ENCODE measurements around the gene TMEM138. TPM values are rescaled to one million over a fixed set of nuclear protein-coding genes. Genes with fewer than 3 reads are reported as not detected.
A peak's percentile ranks its signal among the peaks of the same experiment; 100 is the strongest.

Gene TMEM138
- total and polyA plus RNA-seq, 2 donors from 2014 or later, result 42.3 to 62.3 TPM

- no peak for TF ChIP-seq CTCF (IDR thresholded peaks at IDR 0.05; ENCODE audit: borderline replicate concordance, extremely low read depth, insufficient read depth)
- Histone ChIP-seq H3K4me1 (ENCODE audit: control insufficient read depth in 2 of 3, insufficient read depth in 2 of 3, low read depth in 1 of 3, low read length in 3 of 3) (peaks cover 0 to 12% (median 0%) of the 10 kb centered on the region in 3 donors), H3K27ac (ENCODE audit: low read depth in 2 of 2, low read length in 2 of 2) (no peak overlapping the region), H3K9me3 (ENCODE audit: control insufficient read depth in 2 of 3, insufficient read depth in 1 of 3, low read length in 3 of 3) (no peaks in the 10 kb centered on the region), H3K27me3 (ENCODE audit: control insufficient read depth, insufficient read depth, low read length) (no peaks in the 10 kb centered on the region), H3K9ac (ENCODE audit: low read length in 3 of 3) (no peak overlapping the region), H3K4me3 (ENCODE audit: low read length in 3 of 3) (no peak overlapping the region), H3K36me3 (ENCODE audit: control insufficient read depth in 2 of 3, insufficient read depth in 3 of 3, low read length in 3 of 3) (peaks cover 0 to 3% (median 3%) of the 10 kb centered on the region in 3 donors)
- DNase-seq (no peak), FAIRE-seq (no peak)
- intact Hi-C loops (cut with DNase I), result no loop called here
Measured at GRCh38 chr11:61358566-61358965, 3.6 kb upstream of the TMEM138 start.

GRCh38 chr11:61359516-61359915 lies 2.7 kb upstream of the TMEM138 start:
- H3K9me3 ChIP-seq (ENCODE audit: control insufficient read depth in 2 of 3, insufficient read depth in 1 of 3, low read length in 3 of 3), result no peaks in the 10 kb centered on the region
- peaks cover 0 to 9% (median 3%) of the 10 kb centered on the region in 3 donors for H3K36me3 ChIP-seq (ENCODE audit: control insufficient read depth in 2 of 3, insufficient read depth in 3 of 3, low read length in 3 of 3)
- H3K4me3 ChIP-seq (ENCODE audit: low read length in 3 of 3), result no peak overlapping the region
- no peak overlapping the region for H3K27ac ChIP-seq (ENCODE audit: low read depth in 2 of 2, low read length in 2 of 2)
- TF ChIP-seq CTCF (IDR thresholded peaks at IDR 0.05; ENCODE audit: borderline replicate concordance, extremely low read depth, insufficient read depth), result no peak
- no peak for DNase-seq
- intact Hi-C loops (cut with DNase I), result no loop called here
- no peak overlapping the region for H3K9ac ChIP-seq (ENCODE audit: low read length in 3 of 3)
- peaks cover 0 to 12% (median 0%) of the 10 kb centered on the region in 3 donors for H3K4me1 ChIP-seq (ENCODE audit: control insufficient read depth in 2 of 3, insufficient read depth in 2 of 3, low read depth in 1 of 3, low read length in 3 of 3)
- H3K27me3 ChIP-seq (ENCODE audit: control insufficient read depth, insufficient read depth, low read length), result no peaks in the 10 kb centered on the region
- no peak for FAIRE-seq

- Histone ChIP-seq H3K4me3 (ENCODE audit: low read length in 3 of 3) (peak overlapping the region; percentile 85 to 96 (median 94)), H3K9ac (ENCODE audit: low read length in 3 of 3) (peak overlapping the region; percentile 51 to 99 (median 82)), H3K36me3 (ENCODE audit: control insufficient read depth in 2 of 3, insufficient read depth in 3 of 3, low read length in 3 of 3) (peaks cover 3 to 16% (median 6%) of the 10 kb centered on the region in 3 donors), H3K9me3 (ENCODE audit: control insufficient read depth in 2 of 3, insufficient read depth in 1 of 3, low read length in 3 of 3) (no peaks in the 10 kb centered on the region), H3K27me3 (ENCODE audit: control insufficient read depth, insufficient read depth, low read length) (no peaks in the 10 kb centered on the region), H3K4me1 (ENCODE audit: control insufficient read depth in 2 of 3, insufficient read depth in 2 of 3, low read depth in 1 of 3, low read length in 3 of 3) (peaks cover 0 to 12% (median 0%) of the 10 kb centered on the region in 3 donors), H3K27ac (ENCODE audit: low read depth in 2 of 2, low read length in 2 of 2) (peak overlapping the region; percentile 97 to 99)
- intact Hi-C loops (cut with DNase I), result no loop called here
- TF ChIP-seq CTCF (IDR thresholded peaks at IDR 0.05; ENCODE audit: borderline replicate concordance, extremely low read depth, insufficient read depth), result no peak
- DNase-seq (peak in 2 of 5 donors; percentile 9), FAIRE-seq (no peak)
Measured at GRCh38 chr11:61361237-61361740, 885 bp upstream of the TMEM138 start.

- Histone ChIP-seq H3K27ac (ENCODE audit: low read depth in 2 of 2, low read length in 2 of 2) (peak overlapping the region; percentile 97 to 99), H3K27me3 (ENCODE audit: control insufficient read depth, insufficient read depth, low read length) (no peaks in the 10 kb centered on the region), H3K36me3 (ENCODE audit: control insufficient read depth in 2 of 3, insufficient read depth in 3 of 3, low read length in 3 of 3) (peaks cover 5 to 24% (median 12%) of the 10 kb centered on the region in 3 donors), H3K9ac (ENCODE audit: low read length in 3 of 3) (peak overlapping the region; percentile 64 to 99 (median 91)), H3K9me3 (ENCODE audit: control insufficient read depth in 2 of 3, insufficient read depth in 1 of 3, low read length in 3 of 3) (no peaks in the 10 kb centered on the region), H3K4me3 (ENCODE audit: low read length in 3 of 3) (peak overlapping the region; percentile 85 to 96 (median 94)), H3K4me1 (ENCODE audit: control insufficient read depth in 2 of 3, insufficient read depth in 2 of 3, low read depth in 1 of 3, low read length in 3 of 3) (peaks cover 0 to 15% (median 5%) of the 10 kb centered on the region in 3 donors)
- TF ChIP-seq CTCF (IDR thresholded peaks at IDR 0.05; ENCODE audit: borderline replicate concordance, extremely low read depth, insufficient read depth), result no peak
- intact Hi-C loops (cut with DNase I), result no loop called here
- DNase-seq (peak in 2 of 5 donors; percentile 45 to 62), FAIRE-seq (no peak)
Measured at GRCh38 chr11:61362542-61362875, 335 bp downstream of the TMEM138 start.

All from kidney (tissue), 14 donors.